ENCODE results near the gene NPAS3. TPM values are rescaled to one million over a fixed set of nuclear protein-coding genes. Genes with fewer than 3 reads are reported as not detected.

Gene NPAS3
- polyA plus RNA-seq, 1 donor, result 1.0 TPM

DNA sequence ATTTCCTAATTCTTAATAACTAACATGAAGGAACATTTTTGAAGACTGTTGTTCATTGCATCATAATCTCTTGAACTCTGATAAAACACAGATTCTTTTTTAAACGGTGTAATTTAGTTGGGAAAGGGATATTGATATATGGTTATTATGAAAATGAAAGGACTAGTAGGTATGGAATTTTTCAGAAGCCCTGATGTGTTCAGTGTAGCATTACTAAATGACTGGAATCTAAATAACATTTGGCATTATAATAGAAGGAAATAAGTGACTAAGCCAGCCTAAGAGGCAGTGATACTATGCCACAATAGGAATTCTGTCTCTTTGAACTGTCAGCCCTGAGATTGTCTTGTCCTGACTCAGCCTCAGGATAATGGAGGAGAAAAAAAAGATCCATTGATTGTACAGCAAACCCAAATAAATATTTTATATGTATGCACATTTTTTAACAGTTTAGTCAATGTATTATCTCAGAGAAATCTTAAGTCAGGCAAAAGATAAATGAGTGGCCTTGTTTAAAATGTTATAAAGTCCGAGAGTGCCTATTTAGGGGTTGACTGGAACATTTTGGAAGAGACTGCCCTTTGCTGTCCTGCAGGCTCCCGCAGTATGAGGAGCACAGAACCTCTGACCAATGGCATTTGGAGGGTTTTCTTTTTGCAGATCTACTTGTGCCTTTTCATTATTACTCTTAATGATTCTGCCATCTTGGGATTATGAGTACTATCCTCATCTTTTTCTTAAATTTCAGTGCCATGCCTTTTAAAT, 741.0 kb downstream of the NPAS3 start:
- H3K27me3 ChIP-seq (ENCODE audit: control insufficient read depth, insufficient read depth, low read length), result no peaks in the 10 kb centered on the region
- no peaks in the 10 kb centered on the region for H3K9me3 ChIP-seq (ENCODE audit: control insufficient read depth, low read depth, low read length)
- H3K4me1 ChIP-seq (ENCODE audit: control insufficient read depth, insufficient read depth, low read length), result no peaks in the 10 kb centered on the region
- no peaks in the 10 kb centered on the region for H3K36me3 ChIP-seq (ENCODE audit: control insufficient read depth, insufficient read depth, low read length)
- WGBS (ENCODE audit: insufficient coverage, low lambda C conversion rate), result no CpG with 5 or more reads among the region's 3 CpGs
- no peak overlapping the region for H3K4me3 ChIP-seq (ENCODE audit: low read length)
- H3K27ac ChIP-seq (ENCODE audit: low read length), result no peak overlapping the region
- no peak for DNase-seq

DNA sequence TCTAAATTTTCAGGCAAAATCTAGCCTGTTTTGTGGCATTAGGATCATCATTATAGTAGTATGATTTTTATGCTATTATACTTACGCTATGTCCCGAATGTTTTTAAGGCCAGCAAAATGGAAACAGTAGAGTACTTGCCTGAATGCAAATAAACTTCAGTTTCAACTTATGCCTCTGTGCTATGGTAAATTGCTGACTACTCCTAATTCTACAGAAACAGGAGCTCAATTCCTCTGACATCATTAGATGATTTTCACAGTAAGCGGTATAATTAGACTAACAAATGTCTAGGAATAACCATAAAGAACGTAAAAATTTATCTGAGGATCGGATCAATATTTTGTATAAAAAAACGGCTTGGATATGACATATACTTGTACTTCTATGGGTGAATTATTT, 742.2 kb downstream of the NPAS3 start:
- DNase-seq, result no peak
- 100% methylated on average over 6 of the region's 6 CpGs for WGBS (ENCODE audit: insufficient coverage, low lambda C conversion rate)
- H3K4me1 ChIP-seq (ENCODE audit: control insufficient read depth, insufficient read depth, low read length), result no peaks in the 10 kb centered on the region
- no peaks in the 10 kb centered on the region for H3K36me3 ChIP-seq (ENCODE audit: control insufficient read depth, insufficient read depth, low read length)
- no peak overlapping the region for H3K27ac ChIP-seq (ENCODE audit: low read length)
- no peaks in the 10 kb centered on the region for H3K27me3 ChIP-seq (ENCODE audit: control insufficient read depth, insufficient read depth, low read length)
- H3K4me3 ChIP-seq (ENCODE audit: low read length), result no peak overlapping the region
- H3K9me3 ChIP-seq (ENCODE audit: control insufficient read depth, low read depth, low read length), result no peaks in the 10 kb centered on the region

DNA sequence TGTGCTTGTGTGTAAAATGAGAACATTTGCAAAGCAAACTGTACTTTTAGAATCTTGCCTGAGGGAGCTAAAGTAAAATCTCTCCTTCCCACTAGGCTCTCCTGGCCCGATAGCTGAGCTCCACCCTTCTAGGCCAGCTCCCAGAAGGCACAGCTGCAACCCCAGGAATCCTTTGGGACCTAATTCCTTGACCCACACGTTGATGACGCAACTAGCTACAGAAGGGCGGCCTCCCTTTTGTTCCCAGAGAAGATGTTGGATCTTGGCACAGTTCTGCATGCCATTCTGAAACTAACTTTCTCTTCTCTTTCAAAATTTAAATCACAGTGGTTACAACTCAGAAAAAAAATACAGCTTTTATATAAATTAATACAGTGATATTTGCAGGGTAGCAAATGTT, 744.1 kb downstream of the NPAS3 start:
- no peaks in the 10 kb centered on the region for H3K27me3 ChIP-seq (ENCODE audit: control insufficient read depth, insufficient read depth, low read length)
- H3K36me3 ChIP-seq (ENCODE audit: control insufficient read depth, insufficient read depth, low read length), result no peaks in the 10 kb centered on the region
- DNase-seq, result peak in 1 of 2 donors; percentile 4
- no peak overlapping the region for H3K27ac ChIP-seq (ENCODE audit: low read length)
- WGBS (ENCODE audit: insufficient coverage, low lambda C conversion rate), result no CpG with 5 or more reads among the region's 4 CpGs
- no peaks in the 10 kb centered on the region for H3K9me3 ChIP-seq (ENCODE audit: control insufficient read depth, low read depth, low read length)
- H3K4me3 ChIP-seq (ENCODE audit: low read length), result no peak overlapping the region
- H3K4me1 ChIP-seq (ENCODE audit: control insufficient read depth, insufficient read depth, low read length), result no peaks in the 10 kb centered on the region

DNA sequence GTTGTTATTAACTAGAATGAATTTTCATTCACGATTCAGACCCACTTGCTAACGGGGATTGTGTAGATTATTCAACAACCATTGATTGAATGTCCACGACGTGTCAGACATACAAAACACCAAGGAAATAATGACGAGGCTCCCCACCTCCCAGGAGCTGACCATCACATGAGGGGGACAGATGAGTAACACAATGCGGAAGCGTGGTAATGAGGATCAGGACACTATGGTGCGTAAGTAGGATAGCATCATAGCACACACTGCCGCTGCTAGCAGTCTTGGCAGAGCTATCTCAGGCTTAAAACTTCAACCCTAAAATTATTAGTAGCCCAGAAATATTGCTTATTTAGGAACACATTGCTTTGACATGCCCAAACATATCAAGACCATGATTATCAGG, 746.3 kb downstream of the NPAS3 start:
- Histone ChIP-seq H3K27me3 (ENCODE audit: control insufficient read depth, insufficient read depth, low read length) (no peaks in the 10 kb centered on the region), H3K27ac (ENCODE audit: low read length) (no peak overlapping the region), H3K36me3 (ENCODE audit: control insufficient read depth, insufficient read depth, low read length) (no peaks in the 10 kb centered on the region), H3K4me3 (ENCODE audit: low read length) (no peak overlapping the region), H3K9me3 (ENCODE audit: control insufficient read depth, low read depth, low read length) (no peaks in the 10 kb centered on the region), H3K4me1 (ENCODE audit: control insufficient read depth, insufficient read depth, low read length) (no peaks in the 10 kb centered on the region)
- no peak for DNase-seq
- WGBS (ENCODE audit: insufficient coverage, low lambda C conversion rate), result 100% methylated on average over 1 of the region's 9 CpGs

DNA sequence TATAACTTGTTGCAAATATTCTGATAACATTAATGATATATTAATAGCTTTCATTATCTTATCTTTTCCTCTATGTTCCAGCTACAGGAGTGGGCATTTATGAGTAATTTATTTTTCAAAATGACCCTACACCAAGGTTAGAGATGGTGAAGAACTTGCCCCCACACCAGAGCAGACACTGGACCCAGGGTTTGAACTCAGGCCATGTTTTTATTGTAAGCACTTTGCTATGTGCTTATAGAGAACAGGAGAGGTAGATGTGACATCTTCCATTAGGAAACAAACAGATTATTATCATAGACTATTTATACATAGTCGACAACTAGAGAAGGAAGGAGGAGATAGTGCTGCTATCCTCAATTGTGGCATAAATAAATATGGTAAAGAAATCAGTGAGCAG, 747.0 kb downstream of the NPAS3 start:
- H3K27me3 ChIP-seq (ENCODE audit: control insufficient read depth, insufficient read depth, low read length), result no peaks in the 10 kb centered on the region
- H3K9me3 ChIP-seq (ENCODE audit: control insufficient read depth, low read depth, low read length), result no peaks in the 10 kb centered on the region
- no peaks in the 10 kb centered on the region for H3K4me1 ChIP-seq (ENCODE audit: control insufficient read depth, insufficient read depth, low read length)
- H3K4me3 ChIP-seq (ENCODE audit: low read length), result no peak overlapping the region
- no peak for DNase-seq
- WGBS (ENCODE audit: insufficient coverage, low lambda C conversion rate), result no CpG with 5 or more reads among the region's 1 CpG
- H3K36me3 ChIP-seq (ENCODE audit: control insufficient read depth, insufficient read depth, low read length), result no peaks in the 10 kb centered on the region
- H3K27ac ChIP-seq (ENCODE audit: low read length), result no peak overlapping the region

DNA sequence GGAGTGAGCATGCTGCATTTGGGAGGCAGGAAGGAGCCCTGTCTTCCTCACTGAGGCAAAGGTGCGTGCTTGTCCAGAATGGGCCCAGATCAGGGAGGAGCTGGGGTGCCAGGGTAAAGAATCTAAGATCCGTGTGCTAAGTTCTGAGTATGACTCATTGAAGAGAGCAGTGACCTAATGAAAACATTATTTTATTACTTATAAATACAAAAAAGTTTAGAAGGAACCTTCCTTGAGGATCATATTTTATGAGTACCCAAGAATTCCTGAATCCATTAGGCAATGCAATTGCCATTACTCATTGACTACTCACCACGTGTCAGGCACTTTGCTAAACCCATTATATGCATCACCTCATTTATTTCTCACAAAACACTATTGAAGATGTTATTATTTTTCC, 747.5 kb downstream of the NPAS3 start:
- Histone ChIP-seq H3K27ac (ENCODE audit: low read length) (no peak overlapping the region), H3K9me3 (ENCODE audit: control insufficient read depth, low read depth, low read length) (no peaks in the 10 kb centered on the region), H3K36me3 (ENCODE audit: control insufficient read depth, insufficient read depth, low read length) (no peaks in the 10 kb centered on the region), H3K27me3 (ENCODE audit: control insufficient read depth, insufficient read depth, low read length) (no peaks in the 10 kb centered on the region), H3K4me1 (ENCODE audit: control insufficient read depth, insufficient read depth, low read length) (no peaks in the 10 kb centered on the region), H3K4me3 (ENCODE audit: low read length) (no peak overlapping the region)
- 100% methylated on average over 1 of the region's 3 CpGs for WGBS (ENCODE audit: insufficient coverage, low lambda C conversion rate)
- no peak for DNase-seq

DNA sequence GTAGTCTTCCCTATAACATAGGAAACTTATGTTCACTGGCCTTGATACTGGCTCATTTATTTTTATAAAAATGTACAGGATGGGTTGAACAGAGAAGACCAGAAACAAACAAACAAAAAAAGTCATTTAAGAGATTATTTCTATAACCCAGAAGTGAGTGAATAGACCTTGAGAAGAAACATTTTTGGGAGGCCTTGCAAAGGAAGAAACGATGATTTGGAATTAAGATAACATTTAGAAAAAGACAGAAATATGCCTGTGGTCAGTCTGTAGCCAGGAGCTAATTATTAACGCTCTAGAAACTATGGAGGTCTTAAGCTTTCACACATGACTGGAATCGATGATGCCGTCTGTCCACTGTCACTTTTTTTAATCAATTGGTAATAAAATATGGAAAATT, 748.2 kb downstream of the NPAS3 start:
- no peaks in the 10 kb centered on the region for H3K27me3 ChIP-seq (ENCODE audit: control insufficient read depth, insufficient read depth, low read length)
- no peaks in the 10 kb centered on the region for H3K4me1 ChIP-seq (ENCODE audit: control insufficient read depth, insufficient read depth, low read length)
- no peak for DNase-seq
- no peak overlapping the region for H3K27ac ChIP-seq (ENCODE audit: low read length)
- no peaks in the 10 kb centered on the region for H3K36me3 ChIP-seq (ENCODE audit: control insufficient read depth, insufficient read depth, low read length)
- no peaks in the 10 kb centered on the region for H3K9me3 ChIP-seq (ENCODE audit: control insufficient read depth, low read depth, low read length)
- no peak overlapping the region for H3K4me3 ChIP-seq (ENCODE audit: low read length)
- WGBS (ENCODE audit: insufficient coverage, low lambda C conversion rate), result 90% methylated on average over 2 of the region's 4 CpGs

DNA sequence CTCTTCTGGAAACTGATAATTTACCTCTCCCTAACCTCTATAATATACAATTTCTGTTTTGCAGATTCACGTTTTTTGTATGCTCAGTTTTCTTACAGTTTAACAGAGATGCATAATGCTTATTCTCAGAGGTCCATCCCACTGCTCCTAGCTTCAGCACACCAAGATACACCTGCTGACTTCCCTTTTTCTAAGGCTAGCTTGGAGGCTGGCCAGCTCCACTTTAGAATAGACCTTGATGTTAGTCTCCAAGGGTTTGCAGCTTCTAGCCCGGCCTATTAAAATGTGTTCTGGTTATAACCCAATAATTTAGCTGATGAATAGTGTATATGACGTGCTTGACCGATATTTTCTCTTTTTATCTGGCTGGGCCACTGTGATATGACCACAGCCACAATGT, 751.0 kb downstream of the NPAS3 start:
- WGBS (ENCODE audit: insufficient coverage, low lambda C conversion rate), result 83% methylated on average over 1 of the region's 4 CpGs
- DNase-seq, result no peak
- Histone ChIP-seq H3K9me3 (ENCODE audit: control insufficient read depth, low read depth, low read length) (no peaks in the 10 kb centered on the region), H3K36me3 (ENCODE audit: control insufficient read depth, insufficient read depth, low read length) (no peaks in the 10 kb centered on the region), H3K4me3 (ENCODE audit: low read length) (no peak overlapping the region), H3K4me1 (ENCODE audit: control insufficient read depth, insufficient read depth, low read length) (no peaks in the 10 kb centered on the region), H3K27ac (ENCODE audit: low read length) (no peak overlapping the region), H3K27me3 (ENCODE audit: control insufficient read depth, insufficient read depth, low read length) (no peaks in the 10 kb centered on the region)

DNA sequence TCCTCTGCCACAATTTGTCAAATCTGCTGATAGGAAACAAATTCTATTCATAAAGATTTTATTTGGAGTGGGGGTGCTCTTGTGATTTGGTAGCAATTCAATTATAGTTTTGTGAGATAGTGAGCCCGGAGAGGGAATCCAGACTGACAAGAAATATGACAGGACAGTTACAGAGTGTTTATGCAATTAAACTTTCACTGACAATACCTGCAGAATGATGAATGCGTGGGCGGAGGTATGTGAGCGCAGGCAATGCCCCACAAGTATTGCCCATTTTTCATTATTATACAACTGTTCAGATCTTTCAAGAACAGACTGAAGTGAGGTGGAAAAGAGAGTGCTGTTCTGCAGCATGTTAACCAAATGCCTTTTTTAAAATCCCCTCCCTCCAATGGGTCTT, 753.2 kb downstream of the NPAS3 start:
- no peaks in the 10 kb centered on the region for H3K4me1 ChIP-seq (ENCODE audit: control insufficient read depth, insufficient read depth, low read length)
- H3K4me3 ChIP-seq (ENCODE audit: low read length), result no peak overlapping the region
- no peaks in the 10 kb centered on the region for H3K9me3 ChIP-seq (ENCODE audit: control insufficient read depth, low read depth, low read length)
- WGBS (ENCODE audit: insufficient coverage, low lambda C conversion rate), result 22% methylated on average over 1 of the region's 4 CpGs
- DNase-seq, result no peak
- no peaks in the 10 kb centered on the region for H3K36me3 ChIP-seq (ENCODE audit: control insufficient read depth, insufficient read depth, low read length)
- H3K27me3 ChIP-seq (ENCODE audit: control insufficient read depth, insufficient read depth, low read length), result no peaks in the 10 kb centered on the region
- no peak overlapping the region for H3K27ac ChIP-seq (ENCODE audit: low read length)

DNA sequence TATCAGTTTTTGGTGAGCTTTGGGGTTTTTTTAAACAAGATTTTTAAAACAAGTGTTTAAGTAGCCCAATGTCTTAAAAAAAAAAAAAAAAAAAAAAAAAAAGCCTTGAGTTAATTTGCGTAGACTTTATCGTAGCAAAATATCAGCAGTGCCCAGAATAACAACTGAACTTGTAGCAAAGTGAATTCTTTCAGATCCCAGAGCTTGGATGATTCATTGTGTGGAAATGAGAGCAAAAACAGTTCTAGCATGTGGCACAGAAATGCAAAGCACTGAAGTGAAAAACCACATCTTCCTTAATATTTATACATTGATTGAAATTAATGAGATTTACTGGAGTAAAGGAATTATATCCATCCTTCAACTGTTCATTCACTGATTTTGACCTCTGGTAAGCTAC, 754.1 kb downstream of the NPAS3 start:
- no peaks in the 10 kb centered on the region for H3K27me3 ChIP-seq (ENCODE audit: control insufficient read depth, insufficient read depth, low read length)
- H3K27ac ChIP-seq (ENCODE audit: low read length), result no peak overlapping the region
- no peak overlapping the region for H3K4me3 ChIP-seq (ENCODE audit: low read length)
- no peaks in the 10 kb centered on the region for H3K36me3 ChIP-seq (ENCODE audit: control insufficient read depth, insufficient read depth, low read length)
- WGBS (ENCODE audit: insufficient coverage, low lambda C conversion rate), result no CpG with 5 or more reads among the region's 2 CpGs
- no peaks in the 10 kb centered on the region for H3K4me1 ChIP-seq (ENCODE audit: control insufficient read depth, insufficient read depth, low read length)
- no peak for DNase-seq
- no peaks in the 10 kb centered on the region for H3K9me3 ChIP-seq (ENCODE audit: control insufficient read depth, low read depth, low read length)

DNA sequence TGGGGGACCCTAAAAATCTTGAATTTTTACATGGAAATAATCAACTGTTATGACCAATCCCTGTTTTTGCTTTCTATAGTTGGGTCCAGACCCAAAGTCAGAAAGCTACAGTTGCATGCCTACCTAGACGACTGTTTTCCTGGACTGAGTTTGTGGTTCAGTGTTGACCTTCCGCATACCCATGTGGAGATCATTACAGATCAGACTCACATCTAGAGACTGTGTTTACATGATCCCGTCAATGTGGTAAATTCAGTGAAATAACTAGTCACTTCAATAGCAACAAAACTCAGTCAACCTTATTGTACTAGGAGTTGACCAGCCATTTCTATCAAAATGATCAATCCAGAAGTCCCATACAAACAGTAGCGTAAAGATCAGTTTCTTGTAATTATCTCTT, 754.6 kb downstream of the NPAS3 start:
- Histone ChIP-seq H3K4me1 (ENCODE audit: control insufficient read depth, insufficient read depth, low read length) (no peaks in the 10 kb centered on the region), H3K4me3 (ENCODE audit: low read length) (no peak overlapping the region), H3K9me3 (ENCODE audit: control insufficient read depth, low read depth, low read length) (no peaks in the 10 kb centered on the region), H3K36me3 (ENCODE audit: control insufficient read depth, insufficient read depth, low read length) (no peaks in the 10 kb centered on the region), H3K27me3 (ENCODE audit: control insufficient read depth, insufficient read depth, low read length) (no peaks in the 10 kb centered on the region), H3K27ac (ENCODE audit: low read length) (no peak overlapping the region)
- no peak for DNase-seq
- WGBS (ENCODE audit: insufficient coverage, low lambda C conversion rate), result no CpG with 5 or more reads among the region's 4 CpGs
